ENCODE results near the gene TTC32. TPM values are rescaled to one million over a fixed set of nuclear protein-coding genes. Genes with fewer than 3 reads are reported as not detected.

The TTC32 gene
- total RNA-seq, 4 donors from 2014 or later = 10.8 to 42.6 (median 17.7) TPM

GRCh38 chr2:19871836-19872235 lies 29.9 kb downstream of the TTC32 start:
- Histone ChIP-seq H3K4me3 (no peak overlapping the region), H3K4me1 (peaks cover 7% of the 10 kb centered on the region), H3K36me3 (no peaks in the 10 kb centered on the region), H3K27ac (no peak overlapping the region), H3K27me3 (no peaks in the 10 kb centered on the region), H3K9me3 (no peaks in the 10 kb centered on the region)
- TF ChIP-seq CTCF (IDR thresholded peaks at IDR 0.05) (no peak), POLR2AphosphoS5 (IDR thresholded peaks at IDR 0.05) (no peak), POLR2A (IDR thresholded peaks at IDR 0.05) (no peak), EP300 (IDR thresholded peaks at IDR 0.05) (no peak)
- WGBS = 80% methylated on average over 1 of the region's 2 CpGs
- peak; percentile 7 to 52 for DNase-seq (ENCODE audit: low spot score in 2 of 2)

GRCh38 chr2:19870792-19871191 lies 31.0 kb downstream of the TTC32 start:
- DNase-seq (ENCODE audit: low spot score in 2 of 2) = peak in 1 of 2 donors; percentile 16
- H3K4me1 ChIP-seq = peaks cover 7% of the 10 kb centered on the region
- TF ChIP-seq POLR2A (IDR thresholded peaks at IDR 0.05) (no peak), EP300 (IDR thresholded peaks at IDR 0.05) (no peak), POLR2AphosphoS5 (IDR thresholded peaks at IDR 0.05) (no peak), CTCF (IDR thresholded peaks at IDR 0.05) (no peak)
- H3K4me3 ChIP-seq = no peak overlapping the region
- H3K9me3 ChIP-seq = no peaks in the 10 kb centered on the region
- H3K27ac ChIP-seq = no peak overlapping the region
- no peaks in the 10 kb centered on the region for H3K36me3 ChIP-seq
- WGBS = 78% methylated on average over 4 of the region's 4 CpGs
- no peaks in the 10 kb centered on the region for H3K27me3 ChIP-seq

- Histone ChIP-seq H3K4me1 (peaks cover 7% of the 10 kb centered on the region), H3K9me3 (no peaks in the 10 kb centered on the region), H3K27ac (no peak overlapping the region), H3K36me3 (no peaks in the 10 kb centered on the region), H3K27me3 (no peaks in the 10 kb centered on the region), H3K4me3 (peak overlapping the region; percentile 45)
- 60% methylated on average over 9 of the region's 52 CpGs for WGBS
- DNase-seq (ENCODE audit: low spot score in 2 of 2) = peak; percentile 76 to 87
- TF ChIP-seq EP300 (IDR thresholded peaks at IDR 0.05) (no peak), CTCF (IDR thresholded peaks at IDR 0.05) (no peak), POLR2AphosphoS5 (IDR thresholded peaks at IDR 0.05) (no peak), POLR2A (IDR thresholded peaks at IDR 0.05) (no peak)
Measured at GRCh38 chr2:19868701-19869580, 32.8 kb downstream of the TTC32 start.

- no peak overlapping the region for H3K27ac ChIP-seq
- WGBS = 73% methylated on average over 7 of the region's 7 CpGs
- H3K27me3 ChIP-seq = no peaks in the 10 kb centered on the region
- TF ChIP-seq POLR2AphosphoS5 (IDR thresholded peaks at IDR 0.05) = no peak
- TF ChIP-seq EP300 (IDR thresholded peaks at IDR 0.05) = no peak
- no peak for TF ChIP-seq POLR2A (IDR thresholded peaks at IDR 0.05)
- no peak for TF ChIP-seq CTCF (IDR thresholded peaks at IDR 0.05)
- H3K9me3 ChIP-seq = no peaks in the 10 kb centered on the region
- no peaks in the 10 kb centered on the region for H3K36me3 ChIP-seq
- no peak for DNase-seq (ENCODE audit: low spot score in 2 of 2)
- H3K4me1 ChIP-seq = peaks cover 14% of the 10 kb centered on the region
- H3K4me3 ChIP-seq = peak overlapping the region; percentile 45
Measured at GRCh38 chr2:19868224-19868623, 33.6 kb downstream of the TTC32 start.

GRCh38 chr2:19866771-19867170 lies 35.0 kb downstream of the TTC32 start:
- Histone ChIP-seq H3K4me1 (peaks cover 15% of the 10 kb centered on the region), H3K4me3 (no peak overlapping the region), H3K36me3 (no peaks in the 10 kb centered on the region), H3K27me3 (no peaks in the 10 kb centered on the region), H3K27ac (no peak overlapping the region), H3K9me3 (no peaks in the 10 kb centered on the region)
- TF ChIP-seq CTCF (IDR thresholded peaks at IDR 0.05) = no peak
- TF ChIP-seq POLR2AphosphoS5 (IDR thresholded peaks at IDR 0.05) = no peak
- DNase-seq (ENCODE audit: low spot score in 2 of 2) = no peak
- 78% methylated on average over 2 of the region's 2 CpGs for WGBS

Measured in suprapubic skin (tissue), 4 donors.